Right lobe of liver (tissue), 6 donors: ENCODE measurements around the gene CDR2L. TPM values are rescaled to one million over a fixed set of nuclear protein-coding genes. Genes with fewer than 3 reads are reported as not detected.

Experiments
- ATAC-seq, 4 donors: fragments of 200-7000 bp; cut with Tn5 transposase; one replicate each; pipeline ENCODE4 v1.9.1; 2020; ENCODE audit warnings: mild to moderate bottlenecking in 4 of 4, moderate library complexity in 4 of 4
- DNase-seq, 3 donors: peaks; one replicate each; pipeline ENCODE4 v3.0.0-alpha.2; 2020
- H3K27ac ChIP-seq, 3 donors: fragments of 200-600 bp; one replicate each; pipeline ENCODE4 v1.8.0; 2022
- H3K27me3 ChIP-seq, 2 donors: fragments of 200-600 bp; one replicate each; pipeline ENCODE4 v1.8.0; 2022
- H3K36me3 ChIP-seq, 4 donors: fragments of 200-600 bp; sonication (generic) in 1 of 4; one replicate each; pipeline versions ENCODE4 v1.5.1 to v1.8.0; 2017 to 2022; ENCODE audit warnings: control low read depth in 1 of 4
- H3K4me1 ChIP-seq, 4 donors: fragments of 200-600 bp; sonication (generic) in 1 of 4; one replicate each; pipeline versions ENCODE4 v1.5.1 to v1.8.0; 2017 to 2022; ENCODE audit warnings: control low read depth in 1 of 4
- H3K4me3 ChIP-seq, 3 donors: fragments of 200-600 bp; one replicate each; pipeline ENCODE4 v1.8.0; 2022
- H3K9me3 ChIP-seq, 4 donors: fragments of 200-600 bp; sonication (generic) in 1 of 4; one replicate each; pipeline versions ENCODE4 v1.5.1 to v1.8.0; 2017 to 2022; ENCODE audit warnings: control low read depth in 1 of 4
- CTCF ChIP-seq, 4 donors: fragments of 200-600 bp in 3 of 4; fragments of 450-650 bp in 1 of 4; IDR thresholded peaks; one replicate each; pipeline versions ENCODE4 v1.5.1 to v1.8.0; 2016 to 2022; ENCODE audit warnings: antibody characterized with exemption in 4 of 4, mild to moderate bottlenecking in 2 of 4
- POLR2A ChIP-seq: fragments of 450-650 bp; IDR thresholded peaks from one replicate; pipeline ENCODE4 v1.6.1; 2017; ENCODE audit warnings: antibody characterized with exemption, mild to moderate bottlenecking
- WGBS: methylation state at CpG from one replicate; pipeline ENCODE4 v1.1.6; 2018; ENCODE audit warnings: low coverage, low lambda C conversion rate; ENCODE audit not compliant: insufficient coverage; ENCODE audit errors: missing lambda C conversion rate; 5-methylcytosine and 5-hydroxymethylcytosine counted together
- intact Hi-C, 2 donors: fragments of 100-400 bp; cut with DNase I; formaldehyde crosslinking; loops; one replicate each; pipeline versions ENCODE4 v1.11.2 to v1.14.1; 2022
- total RNA-seq, 6 experiments: library from RNA; depleted of rRNA in 2 of 6; stranded (reverse); fragments of >200 nt in 2 of 6; fragmentation: NEBNext Ultra II Directional in 3 of 6; extraction: Animal tissue kit (Norgen Biotek cat#: 25700) in 3 of 6; gene quantifications; one replicate each; pipeline versions ENCODE4 v1.1.0 to v1.2.4, GENCODE V29; 2016 to 2023
- donor health status: DM: no; HTN: yes; CAD: no.
- donor health status: DM: no; HTN: no; CAD: no.
- donor health status: DM: no; HTN: no; CAD: no.
- donor health status: DM: no; HTN: yes; CAD: no.
- donor health status: DM: no; HTN: yes; CAD: no.

Gene CDR2L
- total RNA-seq, 6 experiments from 2014 or later = 0.64 to 2.3 (median 1.4) TPM

- ATAC-seq (no peak), DNase-seq (no peak)
- Histone ChIP-seq H3K4me3 (no peak overlapping the region), H3K4me1 (no peaks in the 10 kb centered on the region), H3K27ac (no peak overlapping the region), H3K36me3 (peaks cover 0 to 4% (median 0%) of the 10 kb centered on the region in 4 donors), H3K9me3 (no peaks in the 10 kb centered on the region), H3K27me3 (no peaks in the 10 kb centered on the region)
- intact Hi-C loops = no loop called here
- 55% methylated on average over 1 of the region's 4 CpGs for WGBS
- TF ChIP-seq CTCF (IDR thresholded peaks at IDR 0.05) (no peak), POLR2A (no peak)
Observed at GRCh38 chr17:74999523-74999922, 12.1 kb downstream of the CDR2L start.

- Histone ChIP-seq H3K4me1 (no peaks in the 10 kb centered on the region), H3K27ac (no peak overlapping the region), H3K36me3 (peaks cover 0 to 4% (median 0%) of the 10 kb centered on the region in 4 donors), H3K9me3 (no peaks in the 10 kb centered on the region), H3K27me3 (no peaks in the 10 kb centered on the region), H3K4me3 (no peak overlapping the region)
- intact Hi-C loops = no loop called here
- WGBS = 80% methylated on average over 3 of the region's 15 CpGs
- DNase-seq (no peak), ATAC-seq (no peak)
- TF ChIP-seq POLR2A (no peak), CTCF (IDR thresholded peaks at IDR 0.05) (no peak)
Observed at GRCh38 chr17:75001915-75002843, 14.7 kb downstream of the CDR2L start.

- DNase-seq (no peak), ATAC-seq (peak in 1 of 4 donors; percentile 4)
- WGBS = 78% methylated on average over 15 of the region's 76 CpGs
- no peak overlapping the region for H3K4me3 ChIP-seq
- H3K4me1 ChIP-seq = no peaks in the 10 kb centered on the region
- no peak overlapping the region for H3K27ac ChIP-seq
- H3K27me3 ChIP-seq = no peaks in the 10 kb centered on the region
- peaks cover 0 to 4% (median 0%) of the 10 kb centered on the region in 4 donors for H3K36me3 ChIP-seq
- TF ChIP-seq CTCF (IDR thresholded peaks at IDR 0.05) (no peak), POLR2A (no peak)
- intact Hi-C loops = no loop called here
- H3K9me3 ChIP-seq = no peaks in the 10 kb centered on the region
Observed at GRCh38 chr17:75003070-75003956, 15.9 kb downstream of the CDR2L start.

- no peak overlapping the region for H3K4me3 ChIP-seq
- intact Hi-C loops = no loop called here
- TF ChIP-seq CTCF (IDR thresholded peaks at IDR 0.05) (no peak), POLR2A (no peak)
- H3K27ac ChIP-seq = no peak overlapping the region
- no peaks in the 10 kb centered on the region for H3K9me3 ChIP-seq
- 90% methylated on average over 2 of the region's 19 CpGs for WGBS
- H3K27me3 ChIP-seq = no peaks in the 10 kb centered on the region
- H3K4me1 ChIP-seq = no peaks in the 10 kb centered on the region
- peaks cover 0 to 4% (median 0%) of the 10 kb centered on the region in 4 donors for H3K36me3 ChIP-seq
- ATAC-seq (no peak), DNase-seq (no peak)
Observed at GRCh38 chr17:75003957-75004355, 16.5 kb downstream of the CDR2L start.
